Measurements from ENCODE around the gene SREBF2.

GRCh38 chr22:41819257-41819656 lies 13.6 kb upstream of the SREBF2 start:
- TF ChIP-seq CTCF (conservative IDR thresholded peaks at IDR 0.05; ENCODE audit: low read length) (no peak), EZH2phosphoT487 (IDR thresholded peaks at IDR 0.05; ENCODE audit: borderline replicate concordance) (no peak)

Measured in Loucy (cell line).